ENCODE data around the gene MAPK10.
"Not testable (repeated sequence)": the region's sequence is repeated elsewhere in the genome, so short reads cannot be mapped to it uniquely, and the experiment has no call there.

The MAPK10 gene

GRCh38 chr4:86032476-86033022 is 327.3 kb downstream of the MAPK10 start:
- intact Hi-C loops (cut with micrococcal nuclease) = no loop called here

GRCh38 chr4:86031927-86032326 is 327.9 kb downstream of the MAPK10 start:
- intact Hi-C loops (cut with micrococcal nuclease) = no loop called here
- Mint-ChIP-seq H3K27ac (no peak overlapping the region), H3K4me1 (ENCODE audit: low read depth) (peaks cover 37% of the 10 kb centered on the region), H3K36me3 (ENCODE audit: low read depth) (no peaks in the 10 kb centered on the region), H3K9me3 (no peaks in the 10 kb centered on the region), H3K27me3 (no peaks in the 10 kb centered on the region), H3K4me3 (no peak overlapping the region)

More at GRCh38 chr4:86032476-86033022, 327.3 kb downstream of the MAPK10 start:
- Mint-ChIP-seq H3K36me3 (ENCODE audit: low read depth) (no peaks in the 10 kb centered on the region), H3K4me1 (ENCODE audit: low read depth) (peaks cover 37% of the 10 kb centered on the region), H3K27ac (no peak overlapping the region), H3K27me3 (no peaks in the 10 kb centered on the region), H3K9me3 (no peaks in the 10 kb centered on the region), H3K4me3 (no peak overlapping the region)

- no peaks in the 10 kb centered on the region for H3K27me3 Mint-ChIP-seq
- intact Hi-C loops (cut with micrococcal nuclease) = no loop called here
- H3K4me1 Mint-ChIP-seq (ENCODE audit: low read depth) = peaks cover 15% of the 10 kb centered on the region
- no peaks in the 10 kb centered on the region for H3K9me3 Mint-ChIP-seq
- H3K36me3 Mint-ChIP-seq (ENCODE audit: low read depth) = no peaks in the 10 kb centered on the region
- no peak overlapping the region for H3K4me3 Mint-ChIP-seq
- H3K27ac Mint-ChIP-seq = no peak overlapping the region
Observed at GRCh38 chr4:86026720-86027119, 333.1 kb downstream of the MAPK10 start.

- intact Hi-C loops (cut with micrococcal nuclease); H3K27ac Mint-ChIP-seq; H3K27me3 Mint-ChIP-seq; H3K9me3 Mint-ChIP-seq; H3K4me3 Mint-ChIP-seq; H3K36me3 Mint-ChIP-seq (ENCODE audit: low read depth); H3K4me1 Mint-ChIP-seq (ENCODE audit: low read depth): not testable (repeated sequence)
Observed at GRCh38 chr4:86021671-86022070, 338.2 kb downstream of the MAPK10 start.

- Mint-ChIP-seq H3K4me3 (no peak overlapping the region), H3K27me3 (no peaks in the 10 kb centered on the region), H3K9me3 (no peaks in the 10 kb centered on the region), H3K27ac (no peak overlapping the region), H3K36me3 (ENCODE audit: low read depth) (no peaks in the 10 kb centered on the region), H3K4me1 (ENCODE audit: low read depth) (peaks cover 8% of the 10 kb centered on the region)
- intact Hi-C loops (cut with micrococcal nuclease) = no loop called here
Observed at GRCh38 chr4:86019906-86020305, 339.9 kb downstream of the MAPK10 start.

GRCh38 chr4:86019362-86019761 is 340.5 kb downstream of the MAPK10 start:
- intact Hi-C loops (cut with micrococcal nuclease) = no loop called here
- H3K4me3 Mint-ChIP-seq = no peak overlapping the region
- H3K27me3 Mint-ChIP-seq = no peaks in the 10 kb centered on the region
- peaks cover 2% of the 10 kb centered on the region for H3K4me1 Mint-ChIP-seq (ENCODE audit: low read depth)
- no peaks in the 10 kb centered on the region for H3K36me3 Mint-ChIP-seq (ENCODE audit: low read depth)
- H3K27ac Mint-ChIP-seq = no peak overlapping the region
- no peaks in the 10 kb centered on the region for H3K9me3 Mint-ChIP-seq

- Mint-ChIP-seq H3K27me3 (no peaks in the 10 kb centered on the region), H3K4me3 (no peak overlapping the region), H3K4me1 (ENCODE audit: low read depth) (no peaks in the 10 kb centered on the region), H3K9me3 (no peaks in the 10 kb centered on the region), H3K36me3 (ENCODE audit: low read depth) (no peaks in the 10 kb centered on the region), H3K27ac (no peak overlapping the region)
- intact Hi-C loops (cut with micrococcal nuclease) = no loop called here
Observed at GRCh38 chr4:86015412-86016350, 344.2 kb downstream of the MAPK10 start.

- no peaks in the 10 kb centered on the region for H3K9me3 Mint-ChIP-seq
- intact Hi-C loops (cut with micrococcal nuclease) = no loop called here
- no peaks in the 10 kb centered on the region for H3K27me3 Mint-ChIP-seq
- no peak overlapping the region for H3K27ac Mint-ChIP-seq
- H3K4me3 Mint-ChIP-seq = no peak overlapping the region
- H3K4me1 Mint-ChIP-seq (ENCODE audit: low read depth) = no peaks in the 10 kb centered on the region
- H3K36me3 Mint-ChIP-seq (ENCODE audit: low read depth) = no peaks in the 10 kb centered on the region
Observed at GRCh38 chr4:86014599-86014998, 345.3 kb downstream of the MAPK10 start.

GRCh38 chr4:86013621-86014020 is 346.2 kb downstream of the MAPK10 start:
- Mint-ChIP-seq H3K9me3 (no peaks in the 10 kb centered on the region), H3K27ac (no peak overlapping the region), H3K27me3 (no peaks in the 10 kb centered on the region), H3K4me1 (ENCODE audit: low read depth) (no peaks in the 10 kb centered on the region), H3K36me3 (ENCODE audit: low read depth) (no peaks in the 10 kb centered on the region), H3K4me3 (no peak overlapping the region)
- intact Hi-C loops (cut with micrococcal nuclease) = no loop called here

- Mint-ChIP-seq H3K27me3 (no peaks in the 10 kb centered on the region), H3K4me3 (no peak overlapping the region), H3K4me1 (ENCODE audit: low read depth) (no peaks in the 10 kb centered on the region), H3K27ac (no peak overlapping the region), H3K36me3 (ENCODE audit: low read depth) (no peaks in the 10 kb centered on the region), H3K9me3 (no peaks in the 10 kb centered on the region)
- intact Hi-C loops (cut with micrococcal nuclease) = no loop called here
Observed at GRCh38 chr4:86011117-86011516, 348.7 kb downstream of the MAPK10 start.

- Mint-ChIP-seq H3K9me3 (no peaks in the 10 kb centered on the region), H3K4me1 (ENCODE audit: low read depth) (no peaks in the 10 kb centered on the region), H3K27ac (no peak overlapping the region), H3K4me3 (no peak overlapping the region), H3K36me3 (ENCODE audit: low read depth) (peaks cover 7% of the 10 kb centered on the region), H3K27me3 (no peaks in the 10 kb centered on the region)
- intact Hi-C loops (cut with micrococcal nuclease) = no loop called here
Observed at GRCh38 chr4:86007042-86007441, 352.8 kb downstream of the MAPK10 start.

GRCh38 chr4:86006057-86006456 is 353.8 kb downstream of the MAPK10 start:
- Mint-ChIP-seq H3K27me3 (no peaks in the 10 kb centered on the region), H3K27ac (no peak overlapping the region), H3K36me3 (ENCODE audit: low read depth) (peaks cover 7% of the 10 kb centered on the region), H3K4me1 (ENCODE audit: low read depth) (no peaks in the 10 kb centered on the region), H3K9me3 (no peaks in the 10 kb centered on the region), H3K4me3 (no peak overlapping the region)
- intact Hi-C loops (cut with micrococcal nuclease) = no loop called here

- Mint-ChIP-seq H3K9me3 (no peaks in the 10 kb centered on the region), H3K27me3 (no peaks in the 10 kb centered on the region), H3K27ac (no peak overlapping the region), H3K4me1 (ENCODE audit: low read depth) (no peaks in the 10 kb centered on the region), H3K36me3 (ENCODE audit: low read depth) (peaks cover 7% of the 10 kb centered on the region), H3K4me3 (no peak overlapping the region)
- intact Hi-C loops (cut with micrococcal nuclease) = no loop called here
Observed at GRCh38 chr4:86004030-86004429, 355.8 kb downstream of the MAPK10 start.

- Mint-ChIP-seq H3K9me3 (no peaks in the 10 kb centered on the region), H3K27me3 (no peaks in the 10 kb centered on the region), H3K36me3 (ENCODE audit: low read depth) (peaks cover 7% of the 10 kb centered on the region), H3K27ac (no peak overlapping the region), H3K4me1 (ENCODE audit: low read depth) (no peaks in the 10 kb centered on the region), H3K4me3 (no peak overlapping the region)
- intact Hi-C loops (cut with micrococcal nuclease) = no loop called here
Observed at GRCh38 chr4:86001591-86001990, 358.3 kb downstream of the MAPK10 start.
